Loucy (cell line): Measurements from ENCODE around the gene GAK.

Source experiments
- H2AFZ ChIP-seq: fragments of 200-600 bp; sonication (generic); 2 replicates; pipeline ENCODE4 v1.6.0; 2016; ENCODE audit warnings: antibody characterized with exemption, mild to moderate bottlenecking, low read length, moderate library complexity
- H3F3A ChIP-seq: fragments of 200-600 bp; 2 replicates; pipeline ENCODE4 v1.6.0; 2016; ENCODE audit warnings: antibody characterized with exemption, low read depth, mild to moderate bottlenecking
- H3K27me3 ChIP-seq: fragments of 200-600 bp; sonication (generic); 2 replicates; pipeline ENCODE4 v1.6.1; 2014; ENCODE audit warnings: low read length, mild to moderate bottlenecking; ENCODE audit not compliant: insufficient read depth, poor library complexity, severe bottlenecking
- H3K36me3 ChIP-seq: fragments of 200-600 bp; sonication (generic); 2 replicates; pipeline ENCODE4 v1.6.1; 2016; ENCODE audit warnings: low read length; ENCODE audit not compliant: insufficient read depth
- H3K4me1 ChIP-seq: fragments of 200-600 bp; sonication (generic); 2 replicates; pipeline ENCODE4 v1.5.1; 2014; ENCODE audit warnings: low read length, mild to moderate bottlenecking; ENCODE audit not compliant: insufficient read depth, poor library complexity, severe bottlenecking
- H3K4me2 ChIP-seq: fragments of 200-600 bp; sonication (generic); 2 replicates; pipeline ENCODE4 v1.6.0; 2014; ENCODE audit warnings: antibody characterized with exemption, low read length, low read depth, mild to moderate bottlenecking; ENCODE audit not compliant: poor library complexity, severe bottlenecking
- H3K4me3 ChIP-seq: fragments of 200-600 bp; sonication (generic); 2 replicates; pipeline ENCODE4 v1.5.1; 2014; ENCODE audit warnings: low read length, mild to moderate bottlenecking, mixed read lengths; ENCODE audit not compliant: poor library complexity, severe bottlenecking
- H3K79me2 ChIP-seq: fragments of 200-600 bp; sonication (generic); 2 replicates; pipeline ENCODE4 v1.6.1; 2014; ENCODE audit warnings: low read length; ENCODE audit not compliant: insufficient read depth
- H3K9ac ChIP-seq: fragments of 200-600 bp; sonication (generic); 2 replicates; pipeline ENCODE4 v1.6.0; 2014; ENCODE audit warnings: mild to moderate bottlenecking, low read depth, low read length, moderate library complexity; ENCODE audit not compliant: poor library complexity, severe bottlenecking
- H3K9me2 ChIP-seq: fragments of 200-600 bp; sonication (generic); replicated peaks from 2 replicates; pipeline ENCODE4 v1.6.1; 2016; ENCODE audit warnings: low read depth, low read length, mixed read lengths
- H3K9me3 ChIP-seq: fragments of 200-600 bp; sonication (generic); 2 replicates; pipeline ENCODE4 v1.6.1; 2014; ENCODE audit warnings: mild to moderate bottlenecking, antibody characterized with exemption, low read length, low read depth; ENCODE audit not compliant: insufficient read depth
- H4K20me1 ChIP-seq: fragments of 200-600 bp; sonication (generic); 2 replicates; pipeline ENCODE4 v1.6.0; 2014; ENCODE audit warnings: antibody characterized with exemption, low read length, mild to moderate bottlenecking; ENCODE audit not compliant: insufficient read depth, poor library complexity, severe bottlenecking
- CTCF ChIP-seq: fragments of 200-600 bp; sonication (generic); conservative IDR thresholded peaks from 2 replicates; pipeline ENCODE4 v1.5.1; 2014; ENCODE audit warnings: mild to moderate bottlenecking, antibody characterized with exemption, low read length
- EZH2phosphoT487 ChIP-seq: fragments of 200-600 bp; IDR thresholded peaks from 2 replicates; pipeline ENCODE4 v1.6.1; 2018; ENCODE audit warnings: antibody characterized with exemption, mild to moderate bottlenecking, moderate library complexity, borderline replicate concordance

GAK gene

GRCh38 chr4:866761-867390, 65.2 kb downstream of the GAK start:
- Histone ChIP-seq H3K4me3 (no peak overlapping the region), H4K20me1 (no peaks in the 10 kb centered on the region), H3K79me2 (no peaks in the 10 kb centered on the region), H3K9me3 (no peaks in the 10 kb centered on the region), H2AFZ (no peak overlapping the region), H3K9me2 (no peaks in the 10 kb centered on the region), H3K27me3 (no peaks in the 10 kb centered on the region), H3K36me3 (peaks cover 44% of the 10 kb centered on the region; the same call in 1 of the 2 replicates), H3K9ac (no peak overlapping the region), H3K4me2 (no peak overlapping the region), H3K4me1 (no peaks in the 10 kb centered on the region), H3F3A (no peaks in the 10 kb centered on the region)
- TF ChIP-seq EZH2phosphoT487 = no peak
- no peak for TF ChIP-seq CTCF

- no peaks in the 10 kb centered on the region for H3F3A ChIP-seq
- H4K20me1 ChIP-seq = no peaks in the 10 kb centered on the region
- H3K9ac ChIP-seq = no peak overlapping the region
- no peaks in the 10 kb centered on the region for H3K4me1 ChIP-seq
- no peak overlapping the region for H2AFZ ChIP-seq
- H3K4me2 ChIP-seq = no peak overlapping the region
- TF ChIP-seq CTCF (no peak), EZH2phosphoT487 (no peak)
- H3K27me3 ChIP-seq = no peaks in the 10 kb centered on the region
- H3K79me2 ChIP-seq = no peaks in the 10 kb centered on the region
- H3K4me3 ChIP-seq = no peak overlapping the region
- no peaks in the 10 kb centered on the region for H3K9me3 ChIP-seq
- H3K36me3 ChIP-seq = peaks cover 46% of the 10 kb centered on the region; the same call in 1 of the 2 replicates
- no peaks in the 10 kb centered on the region for H3K9me2 ChIP-seq
Measured at GRCh38 chr4:866068-866760, 65.9 kb downstream of the GAK start.

- H3K36me3 ChIP-seq = peaks cover 48% of the 10 kb centered on the region; the same call in 1 of the 2 replicates
- H3K79me2 ChIP-seq = no peaks in the 10 kb centered on the region
Measured at GRCh38 chr4:865572-865971, 66.5 kb downstream of the GAK start.

More at GRCh38 chr4:865572-865971, 66.5 kb downstream of the GAK start:
- Histone ChIP-seq H3K4me2 (no peak overlapping the region), H3K9me3 (no peaks in the 10 kb centered on the region), H3K4me1 (no peaks in the 10 kb centered on the region), H3K4me3 (no peak overlapping the region), H3K27me3 (no peaks in the 10 kb centered on the region), H3F3A (no peaks in the 10 kb centered on the region), H3K9me2 (no peaks in the 10 kb centered on the region), H3K9ac (no peak overlapping the region), H2AFZ (no peak overlapping the region), H4K20me1 (no peaks in the 10 kb centered on the region)
- TF ChIP-seq CTCF (no peak), EZH2phosphoT487 (no peak)
